Cardiac muscle cell (in vitro differentiated cells and primary cell): ENCODE results near the gene AIP. TPM values are rescaled to one million over a fixed set of nuclear protein-coding genes. Genes with fewer than 3 reads are reported as not detected.

Source experiments
- DNase-seq, 2 donors: peaks; one replicate each; pipeline versions ENCODE4 v3.0.0 to v3.0.0-alpha.2; 2010 to 2017; ENCODE audit warnings: low read depth in 1 of 2, low spot score in 1 of 2
- H3K27ac ChIP-seq: fragments of 200-600 bp; sonication (generic); 2 replicates; pipeline ENCODE4 v1.5.1; 2016
- H3K27me3 ChIP-seq: fragments of 200-600 bp; sonication (generic); 2 replicates; pipeline ENCODE4 v1.6.0; 2016; ENCODE audit warnings: control low read depth
- H3K36me3 ChIP-seq: fragments of 200-600 bp; sonication (generic); 2 replicates; pipeline ENCODE4 v1.5.1; 2016; ENCODE audit warnings: control low read depth
- H3K4me1 ChIP-seq: fragments of 200-600 bp; sonication (generic); 2 replicates; pipeline ENCODE4 v1.8.1; 2017; ENCODE audit warnings: low read depth, mild to moderate bottlenecking, mixed run types
- H3K4me3 ChIP-seq: fragments of 200-600 bp; sonication (generic); 2 replicates; pipeline ENCODE4 v1.5.1; 2016; ENCODE audit warnings: mild to moderate bottlenecking
- H3K9me3 ChIP-seq: fragments of 200-600 bp; sonication (generic); 2 replicates; pipeline ENCODE4 v1.5.1; 2017; ENCODE audit warnings: low read depth, mild to moderate bottlenecking, control low read depth
- polyA plus RNA-seq: library from polyadenylated mRNA; unstranded; fragments of >200 nt; fragmentation: Nextera tagmentation; extraction: Ambion mirVana; gene quantifications from 2 replicates; pipeline ENCODE4 v1.2.1, GENCODE V29; 2016
- total RNA-seq: library from RNA; depleted of rRNA; stranded (reverse); fragments of >200 nt; gene quantifications from 2 replicates; pipeline ENCODE4 v1.2.3, GENCODE V29; 2016
- TF ChIP-seq, protein P1 (sequence below): IDR thresholded peaks from 2 replicates; pipeline ENCODE4 v1.5.1; 2012; ENCODE audit warnings: low read depth, mild to moderate bottlenecking, low read length

Gene AIP
- total and polyA plus RNA-seq, 2 experiments from 2014 or later: 46.4 to 73.7 TPM

DNA sequence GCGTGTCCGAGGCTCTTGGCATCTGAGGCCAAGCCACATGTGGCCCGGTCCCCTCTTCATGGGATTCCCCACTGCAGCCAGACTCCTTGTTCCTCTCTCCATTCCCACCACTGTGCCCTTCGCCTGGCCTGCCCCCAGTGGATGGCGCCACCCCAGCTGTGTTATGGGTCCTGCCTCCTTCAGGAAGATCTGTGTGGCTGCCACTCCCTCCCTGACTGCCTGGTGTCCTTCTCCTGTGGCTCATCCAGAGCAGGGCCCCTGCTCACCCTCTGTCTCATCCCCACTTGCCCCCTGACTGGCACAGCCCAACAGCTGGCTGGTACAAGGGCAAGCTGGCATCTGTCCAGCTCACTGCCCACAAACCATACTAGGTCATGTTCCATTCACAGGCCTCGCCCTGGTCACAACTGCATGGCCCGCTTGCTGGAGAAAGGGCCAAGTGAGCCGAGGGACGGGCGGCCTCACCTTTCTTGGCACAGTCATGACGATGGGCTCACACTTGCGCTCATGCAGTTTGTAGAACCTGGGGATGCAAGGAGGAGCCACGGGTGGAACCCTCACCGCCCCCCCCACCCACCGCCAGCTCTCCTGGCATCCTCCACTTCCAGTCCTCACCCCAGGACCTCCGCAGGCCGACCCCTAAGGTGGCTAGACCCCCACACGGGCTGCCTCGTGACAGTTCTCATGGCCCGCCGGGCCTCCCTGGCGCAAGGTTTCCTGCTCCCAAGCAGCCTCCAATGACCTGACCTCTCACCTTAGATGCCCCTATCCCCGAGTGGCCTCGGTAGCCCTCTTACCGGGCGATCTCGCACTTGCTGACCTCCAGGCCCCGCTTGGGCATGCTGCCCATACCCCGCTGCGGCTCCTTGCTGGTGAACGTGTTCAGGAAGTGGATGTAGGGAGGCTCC lies 43.3 kb upstream of the AIP start:
- peaks cover 3% of the 10 kb centered on the region for H3K36me3 ChIP-seq
- TF ChIP-seq, protein P1, sequence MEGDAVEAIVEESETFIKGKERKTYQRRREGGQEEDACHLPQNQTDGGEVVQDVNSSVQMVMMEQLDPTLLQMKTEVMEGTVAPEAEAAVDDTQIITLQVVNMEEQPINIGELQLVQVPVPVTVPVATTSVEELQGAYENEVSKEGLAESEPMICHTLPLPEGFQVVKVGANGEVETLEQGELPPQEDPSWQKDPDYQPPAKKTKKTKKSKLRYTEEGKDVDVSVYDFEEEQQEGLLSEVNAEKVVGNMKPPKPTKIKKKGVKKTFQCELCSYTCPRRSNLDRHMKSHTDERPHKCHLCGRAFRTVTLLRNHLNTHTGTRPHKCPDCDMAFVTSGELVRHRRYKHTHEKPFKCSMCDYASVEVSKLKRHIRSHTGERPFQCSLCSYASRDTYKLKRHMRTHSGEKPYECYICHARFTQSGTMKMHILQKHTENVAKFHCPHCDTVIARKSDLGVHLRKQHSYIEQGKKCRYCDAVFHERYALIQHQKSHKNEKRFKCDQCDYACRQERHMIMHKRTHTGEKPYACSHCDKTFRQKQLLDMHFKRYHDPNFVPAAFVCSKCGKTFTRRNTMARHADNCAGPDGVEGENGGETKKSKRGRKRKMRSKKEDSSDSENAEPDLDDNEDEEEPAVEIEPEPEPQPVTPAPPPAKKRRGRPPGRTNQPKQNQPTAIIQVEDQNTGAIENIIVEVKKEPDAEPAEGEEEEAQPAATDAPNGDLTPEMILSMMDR: no peak
- no peak overlapping the region for H3K4me3 ChIP-seq
- no peaks in the 10 kb centered on the region for H3K27me3 ChIP-seq
- peak overlapping the region; percentile 34 for H3K27ac ChIP-seq
- no peaks in the 10 kb centered on the region for H3K9me3 ChIP-seq
- no peaks in the 10 kb centered on the region for H3K4me1 ChIP-seq
- DNase-seq: peak in 1 of 2 donors; percentile 17

GRCh38 chr11:67440229-67441097 lies 42.4 kb upstream of the AIP start:
- Histone ChIP-seq H3K27ac (no peak overlapping the region), H3K27me3 (no peaks in the 10 kb centered on the region), H3K4me1 (no peaks in the 10 kb centered on the region), H3K36me3 (peaks cover 3% of the 10 kb centered on the region), H3K9me3 (no peaks in the 10 kb centered on the region), H3K4me3 (no peak overlapping the region)
- no peak for DNase-seq
- TF ChIP-seq, protein P1: no peak

DNA sequence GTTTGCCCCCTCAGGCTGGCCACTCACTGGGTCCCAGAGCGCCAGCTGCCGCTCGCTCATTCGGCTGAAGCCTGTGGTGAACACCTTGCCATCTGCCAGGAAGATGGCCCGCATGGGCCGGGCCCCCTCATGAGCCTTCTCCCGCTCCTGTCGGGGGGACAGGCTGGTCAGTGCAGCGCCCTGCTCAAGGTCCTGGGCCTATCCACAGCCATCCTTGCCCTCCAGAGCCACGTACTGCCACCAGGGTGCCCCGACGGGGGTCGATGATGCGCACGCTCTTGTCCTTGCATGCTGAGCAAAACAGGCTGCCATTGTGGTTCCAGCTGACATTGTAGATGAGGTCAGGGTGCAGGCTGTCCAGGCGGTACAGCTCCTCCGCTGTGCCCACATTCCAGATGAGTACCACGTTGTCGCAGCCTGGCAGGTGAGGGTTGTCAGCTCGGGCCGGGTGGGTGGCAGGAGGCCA lies 41.7 kb upstream of the AIP start:
- DNase-seq: no peak
- H3K27ac ChIP-seq: no peak overlapping the region
- H3K4me1 ChIP-seq: no peaks in the 10 kb centered on the region
- no peaks in the 10 kb centered on the region for H3K9me3 ChIP-seq
- peaks cover 3% of the 10 kb centered on the region for H3K36me3 ChIP-seq
- H3K27me3 ChIP-seq: no peaks in the 10 kb centered on the region
- no peak overlapping the region for H3K4me3 ChIP-seq
- TF ChIP-seq, protein P1: no peak

DNA sequence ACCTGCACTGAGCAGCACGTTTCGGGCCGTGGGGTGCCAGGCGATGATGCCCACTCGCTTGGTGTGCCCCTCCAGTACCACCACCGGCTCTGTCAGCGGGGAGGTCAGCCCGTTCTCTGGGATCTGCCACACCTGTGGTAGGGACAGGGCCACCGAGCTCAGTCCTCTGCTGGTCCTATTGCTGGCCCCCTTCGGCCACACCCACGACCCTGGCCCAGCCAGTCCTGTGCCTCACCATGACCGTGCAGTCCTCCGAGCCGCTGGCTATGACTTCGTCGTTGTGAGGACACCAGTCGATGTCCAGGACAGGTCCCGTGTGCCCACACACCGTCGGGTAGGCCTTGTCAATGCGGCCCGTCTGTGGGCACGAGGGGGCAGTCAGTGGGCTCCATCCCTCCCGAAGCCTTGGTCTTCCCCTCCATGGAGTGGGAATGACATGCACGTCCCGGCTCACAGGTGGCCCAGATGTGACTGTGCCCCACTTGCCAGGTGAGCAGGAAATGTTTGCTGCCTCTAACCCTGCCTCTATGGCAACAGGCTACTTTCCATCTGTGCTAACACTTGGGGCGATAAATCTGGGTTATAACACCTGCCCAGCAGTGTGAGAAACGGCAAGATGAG lies 41.0 kb upstream of the AIP start:
- TF ChIP-seq, protein P1: no peak

More for the DNA sequence above, 41.0 kb upstream of the AIP start:
- H3K4me3 ChIP-seq: no peak overlapping the region
- H3K27me3 ChIP-seq: no peaks in the 10 kb centered on the region
- H3K9me3 ChIP-seq: no peaks in the 10 kb centered on the region
- no peak for DNase-seq
- H3K27ac ChIP-seq: no peak overlapping the region
- H3K4me1 ChIP-seq: no peaks in the 10 kb centered on the region
- H3K36me3 ChIP-seq: peaks cover 3% of the 10 kb centered on the region
